Smooth muscle cell (in vitro differentiated cells): ENCODE data around the gene ADAMTS15. TPM values are rescaled to one million over a fixed set of nuclear protein-coding genes. Genes with fewer than 3 reads are reported as not detected.

ENCODE experiments used
- DNase-seq: peaks from one replicate; lab custom pipeline; 2025; ENCODE audit not compliant: unreplicated experiment; lab: John Stamatoyannopoulos, UW
- H2AFZ ChIP-seq: fragments of 200-600 bp; sonication (generic); 2 replicates; pipeline ENCODE4 v1.6.0; 2016; ENCODE audit warnings: antibody characterized with exemption, low read depth, mild to moderate bottlenecking
- H3F3A ChIP-seq: fragments of 200-600 bp; sonication (generic); 2 replicates; pipeline ENCODE4 v1.6.0; 2017; ENCODE audit warnings: antibody characterized with exemption, low read depth
- H3K27ac ChIP-seq: fragments of 200-600 bp; sonication (generic); 2 replicates; pipeline ENCODE4 v1.5.1; 2016; ENCODE audit warnings: low read depth, mild to moderate bottlenecking
- H3K27me3 ChIP-seq: fragments of 200-600 bp; sonication (generic); 2 replicates; pipeline ENCODE4 v1.6.1; 2016; ENCODE audit warnings: low read depth, mild to moderate bottlenecking
- H3K36me3 ChIP-seq: fragments of 200-600 bp; sonication (generic); 2 replicates; pipeline ENCODE4 v1.5.1; 2016; ENCODE audit warnings: low read depth
- H3K4me1 ChIP-seq: fragments of 200-600 bp; sonication (generic); 2 replicates; pipeline ENCODE4 v1.5.1; 2016; ENCODE audit warnings: low read depth
- H3K4me2 ChIP-seq: fragments of 200-600 bp; sonication (generic); 2 replicates; pipeline ENCODE4 v1.6.0; 2016; ENCODE audit warnings: mild to moderate bottlenecking
- H3K4me3 ChIP-seq: fragments of 200-600 bp; sonication (generic); 2 replicates; pipeline ENCODE4 v1.5.1; 2016; ENCODE audit warnings: mild to moderate bottlenecking
- H3K79me2 ChIP-seq: fragments of 200-600 bp; sonication (generic); 2 replicates; pipeline ENCODE4 v1.6.0; 2016; ENCODE audit warnings: low read depth, mild to moderate bottlenecking
- H3K9ac ChIP-seq: fragments of 200-600 bp; sonication (generic); 2 replicates; pipeline ENCODE4 v1.6.0; 2016; ENCODE audit warnings: low read depth
- H3K9me3 ChIP-seq: fragments of 200-600 bp; sonication (generic); replicated peaks from 2 replicates; pipeline ENCODE4 v1.5.1; 2016; ENCODE audit warnings: low read depth
- H4K20me1 ChIP-seq: fragments of 200-600 bp; sonication (generic); 2 replicates; pipeline ENCODE4 v1.6.0; 2016; ENCODE audit warnings: low read depth
- WGBS: methylation state at CpG from one replicate; pipeline ENCODE4 v1.1.7; 2016; ENCODE audit warnings: low lambda C conversion rate; 5-methylcytosine and 5-hydroxymethylcytosine counted together
- polyA plus RNA-seq: library from polyadenylated mRNA; unstranded; fragments of >200 nt; fragmentation: Nextera tagmentation; extraction: Ambion mirVana; gene quantifications from 2 replicates; pipeline ENCODE4 v1.2.1, GENCODE V29; 2016
- total RNA-seq: library from RNA; depleted of rRNA; stranded (reverse); fragments of >200 nt; gene quantifications from 2 replicates; pipeline ENCODE4 v1.2.3, GENCODE V29; 2014
- TF ChIP-seq, protein P1 (sequence below): fragments of 200-600 bp; sonication (generic); IDR thresholded peaks from 2 replicates; pipeline ENCODE4 v1.5.1; 2017; ENCODE audit warnings: borderline replicate concordance, mild to moderate bottlenecking, antibody characterized with exemption; ENCODE audit not compliant: insufficient read depth, poor library complexity, severe bottlenecking

ADAMTS15 gene
- total and polyA plus RNA-seq, 2 experiments from 2014 or later, result 1.4 to 3.4 TPM

DNA sequence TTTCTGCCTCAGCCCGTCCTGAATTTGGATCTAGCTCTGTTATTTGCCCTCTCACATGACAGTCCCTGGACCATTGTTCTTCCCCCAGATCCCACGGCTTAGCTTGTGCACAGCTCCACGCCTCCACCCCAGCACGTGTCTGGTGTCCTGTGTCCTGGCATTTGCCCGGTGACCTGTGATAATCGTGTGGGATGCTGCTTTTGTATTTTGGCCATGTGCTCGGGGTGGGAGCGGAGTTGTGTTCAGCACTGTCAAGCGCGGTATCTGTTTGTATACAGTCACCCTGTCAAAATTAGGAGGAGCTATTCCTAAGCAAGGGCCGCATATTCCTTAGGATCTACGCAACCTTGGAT, 31.9 kb upstream of the ADAMTS15 start:
- no peak overlapping the region for H3K9ac ChIP-seq
- no peak for DNase-seq
- no peak overlapping the region for H3K4me3 ChIP-seq
- TF ChIP-seq, protein P1, sequence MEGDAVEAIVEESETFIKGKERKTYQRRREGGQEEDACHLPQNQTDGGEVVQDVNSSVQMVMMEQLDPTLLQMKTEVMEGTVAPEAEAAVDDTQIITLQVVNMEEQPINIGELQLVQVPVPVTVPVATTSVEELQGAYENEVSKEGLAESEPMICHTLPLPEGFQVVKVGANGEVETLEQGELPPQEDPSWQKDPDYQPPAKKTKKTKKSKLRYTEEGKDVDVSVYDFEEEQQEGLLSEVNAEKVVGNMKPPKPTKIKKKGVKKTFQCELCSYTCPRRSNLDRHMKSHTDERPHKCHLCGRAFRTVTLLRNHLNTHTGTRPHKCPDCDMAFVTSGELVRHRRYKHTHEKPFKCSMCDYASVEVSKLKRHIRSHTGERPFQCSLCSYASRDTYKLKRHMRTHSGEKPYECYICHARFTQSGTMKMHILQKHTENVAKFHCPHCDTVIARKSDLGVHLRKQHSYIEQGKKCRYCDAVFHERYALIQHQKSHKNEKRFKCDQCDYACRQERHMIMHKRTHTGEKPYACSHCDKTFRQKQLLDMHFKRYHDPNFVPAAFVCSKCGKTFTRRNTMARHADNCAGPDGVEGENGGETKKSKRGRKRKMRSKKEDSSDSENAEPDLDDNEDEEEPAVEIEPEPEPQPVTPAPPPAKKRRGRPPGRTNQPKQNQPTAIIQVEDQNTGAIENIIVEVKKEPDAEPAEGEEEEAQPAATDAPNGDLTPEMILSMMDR, result no peak
- H3K4me1 ChIP-seq, result no peaks in the 10 kb centered on the region
- H4K20me1 ChIP-seq, result no peaks in the 10 kb centered on the region
- no peaks in the 10 kb centered on the region for H3K36me3 ChIP-seq
- no peaks in the 10 kb centered on the region for H3K9me3 ChIP-seq
- H3F3A ChIP-seq, result no peaks in the 10 kb centered on the region
- no peak overlapping the region for H2AFZ ChIP-seq
- peaks cover 42% of the 10 kb centered on the region for H3K27me3 ChIP-seq
- no peaks in the 10 kb centered on the region for H3K79me2 ChIP-seq
- H3K27ac ChIP-seq, result no peak overlapping the region
- 88% methylated on average over 12 of the region's 12 CpGs for WGBS
- H3K4me2 ChIP-seq, result no peak overlapping the region

DNA sequence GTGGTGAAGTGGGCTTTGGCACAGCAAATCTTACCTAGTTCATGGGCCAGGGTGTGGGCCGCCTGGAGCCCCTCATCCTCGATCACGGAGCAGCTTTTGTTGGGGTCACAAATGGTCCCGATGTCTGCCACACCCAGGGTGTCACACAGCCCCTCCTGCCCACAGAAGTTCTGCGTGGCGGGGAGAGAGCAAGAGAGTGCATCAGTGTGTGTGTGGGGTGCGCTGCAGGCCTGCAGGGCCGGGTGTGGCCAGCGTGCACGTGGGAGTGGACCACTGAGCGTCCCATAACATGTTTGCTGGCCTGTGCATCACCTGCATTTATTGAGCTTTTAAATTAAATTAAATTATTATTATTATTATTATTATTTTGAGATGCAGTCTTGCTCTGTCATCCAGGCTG, 31.5 kb upstream of the ADAMTS15 start:
- Histone ChIP-seq H3K4me3 (no peak overlapping the region), H3K27me3 (peaks cover 42% of the 10 kb centered on the region), H3K36me3 (no peaks in the 10 kb centered on the region), H3K9ac (no peak overlapping the region), H3K79me2 (no peaks in the 10 kb centered on the region), H2AFZ (no peak overlapping the region), H3K4me1 (no peaks in the 10 kb centered on the region), H3K4me2 (no peak overlapping the region), H3K9me3 (no peaks in the 10 kb centered on the region), H3K27ac (no peak overlapping the region), H4K20me1 (no peaks in the 10 kb centered on the region), H3F3A (no peaks in the 10 kb centered on the region)
- DNase-seq, result no peak
- 97% methylated on average over 11 of the region's 11 CpGs for WGBS
- TF ChIP-seq, protein P1, result no peak

DNA sequence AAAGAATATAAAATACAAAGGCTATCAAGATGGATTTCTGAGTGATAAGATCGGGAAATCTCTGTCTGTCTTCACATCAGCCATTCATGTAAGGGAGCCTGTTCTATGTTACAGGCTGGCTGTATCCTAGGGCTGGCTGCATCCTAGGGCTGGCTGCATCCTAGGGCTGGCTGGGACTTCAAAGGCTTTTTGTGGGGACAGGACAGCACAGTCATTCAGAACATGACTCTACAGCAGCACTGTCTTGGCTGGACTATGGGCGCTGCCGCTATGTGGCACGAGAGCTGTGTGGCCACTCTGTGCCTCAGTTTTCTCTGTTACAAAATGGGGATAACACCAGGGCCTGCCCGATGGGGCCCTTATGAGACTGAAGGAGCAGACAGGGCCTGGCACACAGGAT, 30.2 kb upstream of the ADAMTS15 start:
- H3K36me3 ChIP-seq, result no peaks in the 10 kb centered on the region
- WGBS, result 96% methylated on average over 5 of the region's 5 CpGs
- no peak overlapping the region for H3K4me3 ChIP-seq
- H2AFZ ChIP-seq, result no peak overlapping the region
- no peak overlapping the region for H3K27ac ChIP-seq
- H3K27me3 ChIP-seq, result peaks cover 53% of the 10 kb centered on the region
- H3K9me3 ChIP-seq, result no peaks in the 10 kb centered on the region
- TF ChIP-seq, protein P1, result no peak
- H3K9ac ChIP-seq, result no peak overlapping the region
- no peaks in the 10 kb centered on the region for H3F3A ChIP-seq
- H4K20me1 ChIP-seq, result no peaks in the 10 kb centered on the region
- no peak overlapping the region for H3K4me2 ChIP-seq
- DNase-seq, result no peak
- H3K79me2 ChIP-seq, result no peaks in the 10 kb centered on the region
- H3K4me1 ChIP-seq, result no peaks in the 10 kb centered on the region

DNA sequence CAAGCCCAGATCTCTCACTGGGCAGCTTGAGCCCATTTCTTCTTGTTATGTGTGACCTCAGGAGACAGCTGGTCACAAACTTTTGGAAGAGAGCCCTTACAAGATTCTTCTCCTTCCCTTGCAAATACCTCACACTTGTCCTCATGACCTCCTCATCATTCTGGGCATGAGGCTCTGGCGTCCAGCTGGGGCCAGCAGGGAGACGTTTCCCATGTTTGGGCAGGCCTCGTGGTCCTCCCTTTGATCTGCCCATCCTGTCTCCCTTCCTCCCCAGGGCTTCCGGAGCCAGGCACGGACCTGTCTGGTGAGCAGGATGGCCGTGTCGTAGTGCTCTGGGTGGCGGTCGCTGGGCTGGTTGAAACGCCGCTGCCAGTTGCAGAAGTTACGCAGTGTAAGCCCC, 29.7 kb upstream of the ADAMTS15 start:
- Histone ChIP-seq H3K27me3 (peaks cover 59% of the 10 kb centered on the region), H4K20me1 (no peaks in the 10 kb centered on the region), H3K4me3 (no peak overlapping the region), H3K36me3 (no peaks in the 10 kb centered on the region), H2AFZ (no peak overlapping the region), H3K79me2 (no peaks in the 10 kb centered on the region), H3K27ac (no peak overlapping the region), H3K9ac (no peak overlapping the region), H3K4me1 (no peaks in the 10 kb centered on the region), H3K4me2 (no peak overlapping the region), H3K9me3 (no peaks in the 10 kb centered on the region), H3F3A (no peaks in the 10 kb centered on the region)
- TF ChIP-seq, protein P1, result no peak
- no peak for DNase-seq
- WGBS, result 90% methylated on average over 12 of the region's 12 CpGs
